DLD1 (cell line): ENCODE results near the gene NACAD.
"Not testable (repeated sequence)": the region's sequence is repeated elsewhere in the genome, so short reads cannot be mapped to it uniquely, and the experiment has no call there.

ENCODE experiments used
- in situ Hi-C: cut with HindIII; loops from 2 replicates; pipeline ENCODE4 v1.10.0; 2017; ENCODE audit warnings: low sequenced_read_pairs

The NACAD gene

DNA sequence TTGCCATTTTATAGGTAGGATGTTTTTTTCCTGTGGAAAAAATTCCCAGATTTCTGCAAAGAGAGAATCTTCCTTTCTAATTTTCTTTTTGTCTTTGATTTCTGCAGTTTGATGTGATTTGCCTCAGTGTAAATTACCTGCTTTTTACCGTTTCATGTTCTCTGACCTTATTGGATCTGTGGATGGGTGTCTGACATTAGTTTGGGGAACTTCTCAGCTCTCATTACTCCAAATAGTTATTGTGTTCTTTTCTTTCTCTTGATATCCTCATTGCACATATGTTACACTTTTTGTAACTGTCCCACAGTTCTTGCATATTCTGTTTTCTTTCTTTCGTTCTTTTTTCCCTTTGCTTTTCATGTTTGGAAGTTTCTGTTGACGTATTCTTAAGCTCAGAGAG, 28.5 kb downstream of the NACAD start:
- in situ Hi-C loops, result no loop called here

DNA sequence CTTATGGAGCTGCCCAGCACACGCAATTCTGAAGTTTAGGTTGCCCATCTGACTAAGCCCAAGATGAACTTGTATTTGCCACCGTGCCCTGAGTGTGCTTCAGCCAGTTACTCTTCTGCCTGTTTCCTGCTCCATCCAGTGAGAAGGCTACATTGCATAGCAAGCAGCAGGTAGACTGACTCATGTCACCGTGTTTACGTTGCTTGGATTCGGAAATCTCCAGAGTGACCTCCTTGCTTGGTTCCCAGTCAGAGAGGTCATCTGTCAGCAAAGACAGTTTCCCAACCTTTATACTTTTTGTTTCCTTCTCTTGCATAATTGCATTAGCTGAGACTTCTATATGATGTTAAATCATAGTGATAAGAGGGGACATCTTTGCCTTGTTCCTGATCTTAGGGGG, 30.9 kb downstream of the NACAD start:
- in situ Hi-C loops, result no loop called here

DNA sequence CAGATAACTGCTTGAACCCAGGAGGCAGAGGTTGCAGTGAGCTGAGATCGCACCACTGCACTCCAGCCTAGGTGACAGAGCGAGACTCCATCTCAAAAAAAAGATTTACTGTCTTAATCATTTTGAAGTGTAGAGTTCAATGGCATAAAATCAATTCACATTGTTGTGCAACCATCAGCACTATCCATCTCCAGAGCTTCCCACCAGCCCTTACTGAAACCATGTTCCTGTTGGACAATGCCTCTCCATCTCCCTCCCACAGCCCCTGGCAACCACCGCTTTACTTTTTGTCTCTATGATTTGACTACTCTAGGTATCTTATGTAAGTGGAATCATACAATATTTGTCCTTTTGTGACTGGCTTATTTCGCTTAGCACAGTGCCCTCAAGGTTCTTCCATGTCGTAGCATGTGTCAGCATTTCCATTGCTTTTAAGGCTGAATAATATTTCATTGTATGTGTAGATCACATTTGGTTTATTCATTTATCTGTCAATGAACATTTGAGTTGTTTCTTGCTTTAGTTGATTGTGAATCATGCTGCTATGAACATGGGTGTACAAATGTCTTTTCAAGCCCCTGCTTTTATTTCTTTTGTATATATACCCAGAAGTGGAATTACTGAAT, 33.1 kb downstream of the NACAD start:
- in situ Hi-C loops, result no loop called here

DNA sequence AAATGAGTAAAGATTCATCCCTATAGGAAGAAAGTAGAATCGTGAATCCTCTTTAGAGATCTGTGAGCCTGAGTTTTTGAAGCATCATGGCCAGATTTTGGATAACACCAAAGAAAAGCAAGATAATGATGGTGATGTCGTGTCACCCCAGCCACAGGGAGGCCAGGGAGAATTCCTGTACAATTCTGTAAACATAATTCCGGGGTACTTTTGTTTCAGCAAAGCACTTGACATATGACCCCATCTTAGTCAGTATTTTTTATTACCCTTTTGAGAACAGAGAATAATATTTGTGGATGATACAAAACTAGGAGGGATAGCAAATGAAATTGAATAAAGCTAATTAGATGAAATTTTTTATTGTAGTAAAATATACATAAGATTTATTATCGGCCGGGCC, 33.8 kb downstream of the NACAD start:
- in situ Hi-C loops, result no loop called here

DNA sequence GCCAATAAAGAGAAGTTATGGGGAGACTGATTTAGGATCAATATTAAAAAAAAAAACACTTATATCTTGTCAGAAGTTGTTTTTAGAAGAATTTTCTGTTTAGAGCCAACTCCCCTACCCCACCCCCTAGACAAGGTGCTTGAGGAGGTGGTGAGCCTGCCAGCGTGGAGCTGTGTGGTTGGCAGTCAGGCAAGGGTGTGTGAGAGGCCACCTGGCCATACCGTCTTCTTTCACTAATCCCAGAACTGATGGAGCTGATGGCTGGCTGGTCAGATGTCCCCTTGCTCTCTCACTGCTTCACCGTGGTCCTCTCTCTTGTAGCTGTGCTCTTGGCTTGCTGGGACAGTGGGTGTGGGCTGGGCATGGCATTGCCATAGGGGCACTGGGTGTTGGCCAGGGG, 34.3 kb downstream of the NACAD start:
- in situ Hi-C loops, result no loop called here

DNA sequence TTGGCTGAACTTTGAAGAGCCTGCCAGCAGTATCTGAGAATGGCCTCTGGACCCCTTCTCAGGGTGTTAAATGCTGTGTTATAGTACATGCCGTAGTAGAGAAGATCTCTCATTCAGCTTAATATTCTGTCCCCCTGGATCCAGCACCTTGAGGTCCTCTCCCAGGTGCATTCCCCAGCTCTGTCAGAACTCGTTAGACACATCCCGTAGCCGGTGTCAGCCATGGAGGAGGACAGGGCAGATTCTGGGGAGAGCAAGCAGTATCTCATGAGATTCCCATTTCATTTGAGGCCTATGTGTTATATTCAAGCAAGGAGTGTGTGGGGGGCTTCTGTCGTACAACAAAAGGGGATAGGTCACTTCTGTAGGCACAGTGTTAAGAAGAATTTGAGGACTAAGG, 34.8 kb downstream of the NACAD start:
- in situ Hi-C loops, result no loop called here

DNA sequence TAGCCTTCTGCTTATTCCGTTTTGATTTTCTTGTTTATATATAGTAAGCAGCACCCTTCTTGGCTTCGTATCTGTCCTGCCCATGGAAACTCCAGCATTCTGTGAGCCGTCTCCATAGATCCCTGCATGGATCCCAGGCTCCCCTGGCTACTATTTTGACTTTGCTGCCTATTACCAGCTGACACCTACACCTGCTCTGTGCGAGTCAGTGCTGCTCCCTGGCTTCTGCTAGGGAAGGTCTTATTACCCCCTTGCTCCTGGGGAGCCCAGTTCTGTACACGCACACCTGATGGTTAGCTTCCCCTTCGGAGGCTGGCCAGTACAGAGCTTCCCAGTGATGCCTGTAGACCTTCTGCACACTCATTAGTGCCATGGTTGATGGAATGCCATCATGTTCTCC, 35.4 kb downstream of the NACAD start:
- in situ Hi-C loops, result no loop called here

DNA sequence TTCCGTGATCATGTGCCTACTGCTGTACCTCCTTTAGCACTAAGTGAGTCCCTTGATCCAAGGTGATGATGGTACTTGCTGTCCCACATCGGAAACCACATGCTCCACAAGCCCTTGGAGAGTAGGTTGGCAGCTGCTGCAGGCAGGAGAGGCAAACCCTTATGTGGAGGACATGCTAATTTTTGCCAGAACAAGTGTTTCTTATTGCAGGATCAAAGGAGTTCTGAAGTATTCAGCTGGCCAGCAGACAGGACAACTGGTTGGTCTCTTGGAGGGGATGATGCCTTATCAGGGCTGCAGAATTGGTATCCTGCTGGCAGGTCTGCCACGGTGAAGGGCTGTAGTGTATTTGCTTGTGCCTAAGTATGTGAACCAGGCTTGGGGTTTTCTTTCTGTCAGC, 36.8 kb downstream of the NACAD start:
- in situ Hi-C loops, result no loop called here

DNA sequence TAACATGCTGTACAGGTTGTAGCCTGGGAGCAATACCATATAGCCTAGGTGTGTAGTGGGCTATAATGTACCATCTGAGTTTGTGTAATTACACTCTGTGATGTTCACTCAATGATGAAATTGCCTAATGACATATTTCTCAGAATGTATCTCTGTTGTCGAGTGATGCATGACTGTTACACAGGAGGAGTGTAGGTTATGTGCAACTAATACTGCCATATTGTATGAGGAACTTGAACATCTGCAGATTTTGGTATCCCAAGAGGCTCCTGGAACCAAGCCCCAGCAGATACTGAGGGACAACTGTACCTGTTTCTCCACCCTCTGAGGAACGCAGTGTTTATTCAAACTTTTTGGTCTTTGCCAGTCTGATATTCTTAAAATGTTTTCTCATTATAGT, 38.6 kb downstream of the NACAD start:
- in situ Hi-C loops, result no loop called here

DNA sequence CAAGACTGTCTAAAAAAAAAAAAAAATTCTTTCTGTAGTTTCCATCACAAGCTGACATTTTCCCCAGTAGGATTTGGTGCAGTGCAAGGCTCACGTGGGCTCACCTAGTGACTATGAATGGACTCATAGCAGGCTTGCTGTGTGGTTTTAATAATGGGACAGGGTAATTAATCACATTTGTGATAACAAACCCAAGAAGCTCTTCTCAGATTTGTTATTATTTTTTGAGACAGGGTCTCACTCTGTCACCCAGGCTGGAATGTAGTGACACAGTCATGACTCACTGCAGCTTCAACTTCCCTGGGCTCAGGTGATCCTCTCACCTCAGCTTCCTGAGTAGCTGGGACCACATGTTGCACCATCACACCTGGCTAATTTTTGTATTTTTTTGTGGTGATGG, 40.0 kb downstream of the NACAD start:
- in situ Hi-C loops, result no loop called here

DNA sequence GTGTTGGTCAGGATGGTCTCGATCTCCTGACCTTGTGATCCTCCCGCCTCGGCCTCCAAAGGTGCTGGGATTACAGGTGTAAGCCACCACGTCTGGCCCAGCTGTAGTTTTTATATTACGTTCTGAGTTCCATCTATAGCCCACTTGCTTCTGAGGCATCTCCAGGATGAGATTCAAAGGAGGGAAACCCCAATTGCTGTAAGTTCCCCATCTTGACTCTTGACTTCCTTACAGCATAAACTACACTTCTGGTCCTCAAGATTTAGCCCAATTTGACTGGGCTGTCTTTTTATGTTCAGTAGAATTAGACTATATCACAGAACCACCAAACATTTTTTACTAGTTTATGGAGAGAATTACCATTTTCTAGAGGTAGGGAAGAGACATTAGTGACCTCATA, 44.4 kb downstream of the NACAD start:
- in situ Hi-C loops, result no loop called here

DNA sequence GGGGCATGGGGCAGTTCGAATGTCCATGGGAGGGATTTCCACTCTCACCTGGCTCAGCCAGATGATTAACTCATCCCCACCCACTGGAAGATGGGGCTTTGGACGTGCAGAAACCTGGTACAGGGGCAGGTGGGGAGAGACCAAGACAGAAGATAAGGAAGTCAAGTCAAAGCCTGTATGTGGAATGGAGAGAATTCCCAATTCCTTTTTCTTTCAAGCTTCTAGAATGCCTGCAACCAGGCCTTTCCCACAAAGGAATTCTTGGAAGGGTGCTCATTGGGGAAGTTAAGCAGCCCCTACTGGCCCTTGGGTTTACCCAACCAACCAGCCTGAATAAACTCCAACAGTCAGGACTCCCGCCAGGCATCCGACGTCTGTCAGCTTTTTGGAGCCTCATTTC, 49.7 kb downstream of the NACAD start:
- in situ Hi-C loops, result no loop called here

DNA sequence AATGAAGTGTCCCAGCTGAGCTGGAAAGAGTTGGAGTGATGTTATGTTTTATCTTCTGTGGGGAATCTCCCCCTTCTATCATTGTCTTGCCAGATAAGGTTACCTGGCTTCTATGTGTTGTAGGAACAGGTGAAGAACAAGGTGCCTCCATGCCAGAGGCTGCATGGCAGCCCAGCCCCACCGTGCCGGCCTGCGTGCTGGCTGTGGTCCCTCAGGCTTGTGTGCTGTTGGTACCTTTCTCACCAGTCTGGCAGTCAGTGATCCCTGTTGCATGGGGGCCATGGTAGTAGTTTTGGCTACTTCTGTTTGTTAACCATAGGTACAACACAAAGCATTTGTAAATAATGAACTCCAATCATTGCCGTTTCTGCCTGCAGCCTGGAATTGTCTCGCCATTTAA, 50.9 kb downstream of the NACAD start:
- in situ Hi-C loops, result no loop called here

DNA sequence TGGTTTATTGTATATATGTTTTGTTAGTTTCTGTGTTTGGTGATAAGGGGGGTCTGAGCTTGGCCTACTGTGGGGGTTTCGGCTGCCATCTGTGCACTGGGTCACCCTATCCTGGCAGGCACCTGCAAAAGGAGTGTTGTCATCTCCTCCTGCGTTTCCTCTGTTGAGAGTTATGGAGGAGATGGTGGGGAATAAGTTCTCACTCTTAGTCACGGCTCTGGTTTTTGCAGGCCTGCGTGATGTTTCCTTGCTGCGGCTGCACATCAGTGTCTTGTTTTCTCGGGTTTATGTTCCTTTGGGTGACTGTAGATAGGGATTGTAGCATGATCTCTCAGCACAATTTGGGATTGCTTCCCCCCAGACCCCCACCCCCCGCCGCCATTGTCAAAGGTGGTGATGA, 52.0 kb downstream of the NACAD start:
- in situ Hi-C loops, result no loop called here

DNA sequence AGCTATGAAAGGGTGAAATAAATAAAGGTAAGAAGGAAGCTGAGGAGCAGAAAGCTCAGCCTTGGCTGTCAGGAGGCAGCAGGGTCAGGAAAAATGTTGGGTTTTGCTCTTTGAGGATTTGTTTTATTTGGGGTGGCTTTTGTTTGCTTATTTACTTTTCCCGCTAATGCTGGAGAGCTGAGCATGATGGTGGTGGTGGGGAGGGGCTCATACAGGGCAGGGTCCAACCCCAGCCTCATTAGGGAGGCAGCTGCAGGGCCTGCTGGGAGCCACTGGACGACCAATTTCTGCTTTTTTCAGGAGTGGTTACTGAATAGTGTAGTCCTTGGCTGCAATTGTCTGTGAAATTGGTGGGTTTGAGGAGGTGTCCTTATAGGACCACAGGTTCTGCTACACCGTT, 52.5 kb downstream of the NACAD start:
- in situ Hi-C loops, result no loop called here

DNA sequence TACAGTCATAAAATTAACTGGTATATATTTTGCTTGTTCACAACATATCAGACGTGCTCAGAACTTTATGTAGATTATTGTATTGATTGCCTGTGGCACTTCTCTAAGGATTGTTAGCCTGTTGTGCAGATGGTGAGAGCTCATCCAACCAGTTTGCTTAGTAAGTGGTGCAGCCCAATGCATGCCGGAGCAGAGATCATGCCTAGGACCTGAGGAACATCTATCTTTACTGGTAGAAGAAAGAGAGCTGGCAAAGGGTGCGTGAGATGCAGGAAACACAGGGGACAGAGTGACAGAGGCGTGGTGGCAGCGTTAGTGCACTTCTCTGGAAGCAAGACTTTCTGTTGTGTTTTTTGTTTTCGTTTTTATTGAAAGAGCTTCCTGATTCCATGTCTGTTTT, 52.9 kb downstream of the NACAD start:
- in situ Hi-C loops, result no loop called here

DNA sequence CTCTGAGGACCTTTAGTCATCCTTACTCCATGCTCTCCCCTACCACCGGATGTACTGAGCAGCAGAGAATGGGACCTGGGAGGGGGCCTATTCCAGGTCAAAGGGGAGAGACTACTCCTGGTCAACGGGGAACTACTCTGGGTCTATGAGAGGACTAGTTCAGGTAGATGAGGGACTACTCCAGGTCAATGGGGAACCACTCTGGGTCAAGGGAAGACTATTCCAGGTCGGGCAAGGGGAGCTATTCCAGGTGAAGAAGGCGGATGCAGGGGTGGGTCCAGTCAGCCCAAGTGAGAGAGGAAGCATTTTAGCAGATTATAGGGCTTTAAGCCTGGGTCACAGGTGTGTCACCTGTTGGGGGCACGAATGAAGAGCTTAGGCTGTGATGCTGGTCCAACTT, 53.4 kb downstream of the NACAD start:
- in situ Hi-C loops, result no loop called here

DNA sequence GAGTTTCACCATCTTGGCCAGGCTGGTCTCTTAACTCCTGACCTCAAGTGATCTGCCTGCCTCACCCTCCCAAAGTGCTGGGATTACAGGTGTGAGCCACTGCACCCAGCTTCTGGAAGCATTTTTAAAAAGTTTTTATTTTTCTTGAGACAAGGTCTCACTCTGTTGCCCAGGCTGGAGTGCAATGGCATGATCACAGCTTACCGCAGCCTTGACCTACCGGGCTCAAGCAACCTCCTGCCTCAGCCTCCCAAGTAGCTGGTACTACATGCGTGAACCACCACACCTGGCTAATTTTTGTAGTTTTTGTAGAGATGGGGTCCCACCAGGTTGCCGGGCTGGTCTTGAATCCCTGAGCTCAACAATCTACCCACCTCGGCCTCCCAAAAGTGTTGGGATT, 54.1 kb downstream of the NACAD start:
- in situ Hi-C loops, result not testable (repeated sequence)

DNA sequence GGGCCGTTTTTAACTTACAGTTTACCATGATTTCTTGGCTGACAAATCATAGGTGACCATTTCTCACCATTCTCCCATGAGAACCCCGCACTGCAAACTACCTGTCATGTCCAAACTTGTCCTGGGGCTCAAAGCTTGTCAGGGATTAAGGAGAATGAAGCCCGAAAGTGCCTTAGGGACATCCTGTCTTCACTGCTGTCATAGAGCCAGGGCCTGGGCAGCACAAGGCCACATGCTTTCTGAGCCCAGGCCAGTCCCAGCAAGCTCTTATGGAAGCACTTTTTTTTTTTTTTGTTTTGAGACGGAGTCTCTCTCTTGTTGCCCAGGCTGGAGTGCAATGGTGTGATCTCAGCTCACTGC, 54.9 kb downstream of the NACAD start:
- in situ Hi-C loops, result no loop called here

DNA sequence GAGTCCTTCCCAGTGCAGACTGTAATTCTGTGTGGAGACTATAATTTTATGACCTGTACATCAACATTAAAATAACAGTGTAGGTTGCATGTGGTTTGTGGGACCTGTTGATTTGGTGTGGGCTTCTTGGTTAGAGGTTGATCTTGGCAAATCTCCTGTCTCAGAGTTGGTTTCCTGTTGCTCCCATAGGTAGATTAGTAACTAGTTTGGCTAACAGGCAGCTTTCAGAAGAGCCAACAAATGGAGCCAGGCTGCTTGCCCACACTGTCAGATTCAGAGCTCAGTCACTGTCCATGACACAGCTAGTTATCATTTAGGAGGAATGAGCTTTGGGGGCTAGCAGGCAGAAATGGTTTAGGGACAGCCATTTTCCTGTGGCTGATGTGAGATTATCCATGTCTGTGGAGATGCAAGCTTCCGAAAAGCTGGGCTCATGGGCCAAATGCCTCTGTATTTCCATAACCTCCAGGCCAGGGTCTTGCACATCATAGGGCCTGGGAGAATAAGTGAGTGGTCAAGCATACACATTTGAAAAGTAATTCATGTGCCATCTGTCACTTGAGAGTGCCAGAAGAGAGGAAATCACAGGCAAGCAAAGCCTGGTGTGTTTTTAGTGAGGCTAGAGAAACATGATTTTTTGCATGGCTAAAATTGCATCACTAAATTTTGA, 55.4 kb downstream of the NACAD start:
- in situ Hi-C loops, result no loop called here

DNA sequence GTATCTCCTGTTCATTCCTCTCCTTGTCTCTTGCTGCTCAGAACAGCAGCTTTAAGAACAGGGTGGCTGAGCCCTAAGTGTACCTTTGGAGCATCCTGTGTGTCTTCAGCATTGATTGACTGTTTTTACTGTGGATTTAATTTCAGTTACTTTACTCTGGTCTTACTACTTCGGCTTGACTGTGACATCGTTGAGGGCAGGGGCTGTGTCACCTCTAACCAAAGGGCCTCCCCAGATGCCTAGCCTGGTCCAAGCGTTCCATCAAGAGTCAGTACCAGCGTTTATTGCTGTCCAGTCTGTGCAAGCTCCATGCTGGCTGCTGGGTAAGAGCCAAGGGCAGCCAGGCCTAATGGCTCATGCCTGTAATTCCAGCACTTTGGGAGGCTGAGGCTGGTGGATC, 56.3 kb downstream of the NACAD start:
- in situ Hi-C loops, result no loop called here

DNA sequence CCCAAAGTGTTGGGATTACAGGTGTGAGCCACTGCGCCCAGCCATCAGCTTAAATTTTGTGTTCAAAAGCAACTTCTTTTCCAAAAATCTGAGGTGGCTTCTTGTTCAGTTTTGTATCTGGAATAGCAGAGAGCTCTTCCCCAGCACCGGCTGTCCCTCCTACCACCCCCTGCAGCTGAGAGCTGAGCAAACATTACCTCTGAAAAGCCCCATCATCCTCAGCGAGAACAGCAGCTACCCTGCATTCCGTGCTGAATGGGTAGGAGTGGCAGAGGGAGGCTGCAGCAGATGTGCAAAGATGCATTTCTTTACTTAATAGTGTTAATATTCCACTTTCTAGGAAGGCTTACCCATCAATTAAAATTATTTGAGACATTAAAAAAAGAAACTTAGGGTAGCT, 56.9 kb downstream of the NACAD start:
- in situ Hi-C loops, result no loop called here
